ENCODE results near the gene DTYMK.

The DTYMK gene

DNA sequence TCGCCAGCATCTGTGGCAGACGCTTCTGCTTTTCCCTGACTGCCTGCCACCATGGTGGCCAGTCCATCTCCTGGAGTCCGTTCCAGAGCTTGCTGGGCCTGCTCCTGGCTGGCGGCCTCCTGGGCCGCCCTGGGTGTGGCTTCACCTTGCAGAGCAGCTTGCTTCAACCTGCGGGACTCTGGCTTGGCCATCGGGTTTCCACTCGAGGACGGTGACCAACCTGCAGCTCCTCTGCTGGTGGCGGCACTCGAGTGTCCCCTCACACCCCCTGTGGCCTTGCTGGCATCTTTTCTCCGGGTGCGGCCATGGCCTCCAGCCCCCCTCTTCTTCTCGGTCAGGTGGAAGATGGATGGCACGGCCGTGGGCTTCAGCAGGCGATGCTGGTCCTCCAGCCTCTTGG, 53.1 kb downstream of the DTYMK start:
- TF ChIP-seq, protein P1, sequence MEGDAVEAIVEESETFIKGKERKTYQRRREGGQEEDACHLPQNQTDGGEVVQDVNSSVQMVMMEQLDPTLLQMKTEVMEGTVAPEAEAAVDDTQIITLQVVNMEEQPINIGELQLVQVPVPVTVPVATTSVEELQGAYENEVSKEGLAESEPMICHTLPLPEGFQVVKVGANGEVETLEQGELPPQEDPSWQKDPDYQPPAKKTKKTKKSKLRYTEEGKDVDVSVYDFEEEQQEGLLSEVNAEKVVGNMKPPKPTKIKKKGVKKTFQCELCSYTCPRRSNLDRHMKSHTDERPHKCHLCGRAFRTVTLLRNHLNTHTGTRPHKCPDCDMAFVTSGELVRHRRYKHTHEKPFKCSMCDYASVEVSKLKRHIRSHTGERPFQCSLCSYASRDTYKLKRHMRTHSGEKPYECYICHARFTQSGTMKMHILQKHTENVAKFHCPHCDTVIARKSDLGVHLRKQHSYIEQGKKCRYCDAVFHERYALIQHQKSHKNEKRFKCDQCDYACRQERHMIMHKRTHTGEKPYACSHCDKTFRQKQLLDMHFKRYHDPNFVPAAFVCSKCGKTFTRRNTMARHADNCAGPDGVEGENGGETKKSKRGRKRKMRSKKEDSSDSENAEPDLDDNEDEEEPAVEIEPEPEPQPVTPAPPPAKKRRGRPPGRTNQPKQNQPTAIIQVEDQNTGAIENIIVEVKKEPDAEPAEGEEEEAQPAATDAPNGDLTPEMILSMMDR (IDR thresholded peaks at IDR 0.05; ENCODE audit: borderline replicate concordance, insufficient read depth, low read depth, low read length), result no peak

DNA sequence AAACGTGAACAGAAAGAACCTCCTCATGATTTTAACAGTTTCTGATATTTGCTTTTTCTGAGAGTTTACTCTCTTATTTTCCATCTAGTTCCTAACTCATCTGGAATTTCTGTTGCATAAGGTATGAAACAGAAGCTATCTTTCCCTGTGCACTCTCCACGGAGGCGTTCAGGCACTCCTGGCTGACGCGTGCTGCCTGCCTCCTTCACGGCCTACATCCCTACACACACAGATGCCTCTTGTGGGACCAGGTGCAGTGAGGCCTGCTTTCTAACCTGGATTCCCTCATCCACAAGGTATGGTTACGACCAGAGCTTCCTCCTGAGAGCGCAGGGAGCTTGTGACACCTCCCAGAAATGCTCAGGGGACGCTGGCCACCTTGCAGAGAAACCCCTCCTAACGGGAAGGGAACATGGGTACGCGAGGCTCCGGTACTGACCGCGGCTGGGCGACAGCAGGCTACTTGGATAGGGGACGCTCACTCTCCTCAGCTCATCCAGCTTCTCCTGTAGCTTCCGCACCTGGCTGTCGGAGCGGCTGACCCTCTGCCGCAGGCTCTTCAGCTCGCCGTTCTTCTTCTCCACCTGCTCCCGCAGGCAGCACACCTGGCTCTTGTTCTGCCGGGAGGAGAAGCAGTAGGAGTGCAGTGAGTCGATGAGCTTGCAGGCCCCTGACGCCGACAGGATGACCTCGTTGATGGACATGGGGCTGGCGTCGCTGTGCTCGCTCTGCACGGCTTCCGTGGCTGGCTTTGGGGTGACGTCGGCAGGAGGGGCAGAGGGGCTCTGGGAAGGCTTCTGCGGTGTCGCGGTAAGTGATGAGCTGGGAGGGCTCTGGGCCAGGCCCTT, 53.9 kb downstream of the DTYMK start:
- H3K4me3 ChIP-seq (ENCODE audit: low read depth, low read length), result no peak overlapping the region
- TF ChIP-seq, protein P1 (IDR thresholded peaks at IDR 0.05; ENCODE audit: borderline replicate concordance, insufficient read depth, low read depth, low read length), result no peak

More for the DNA sequence above, 53.1 kb downstream of the DTYMK start:
- H3K4me3 ChIP-seq (ENCODE audit: low read depth, low read length), result no peak overlapping the region

DNA sequence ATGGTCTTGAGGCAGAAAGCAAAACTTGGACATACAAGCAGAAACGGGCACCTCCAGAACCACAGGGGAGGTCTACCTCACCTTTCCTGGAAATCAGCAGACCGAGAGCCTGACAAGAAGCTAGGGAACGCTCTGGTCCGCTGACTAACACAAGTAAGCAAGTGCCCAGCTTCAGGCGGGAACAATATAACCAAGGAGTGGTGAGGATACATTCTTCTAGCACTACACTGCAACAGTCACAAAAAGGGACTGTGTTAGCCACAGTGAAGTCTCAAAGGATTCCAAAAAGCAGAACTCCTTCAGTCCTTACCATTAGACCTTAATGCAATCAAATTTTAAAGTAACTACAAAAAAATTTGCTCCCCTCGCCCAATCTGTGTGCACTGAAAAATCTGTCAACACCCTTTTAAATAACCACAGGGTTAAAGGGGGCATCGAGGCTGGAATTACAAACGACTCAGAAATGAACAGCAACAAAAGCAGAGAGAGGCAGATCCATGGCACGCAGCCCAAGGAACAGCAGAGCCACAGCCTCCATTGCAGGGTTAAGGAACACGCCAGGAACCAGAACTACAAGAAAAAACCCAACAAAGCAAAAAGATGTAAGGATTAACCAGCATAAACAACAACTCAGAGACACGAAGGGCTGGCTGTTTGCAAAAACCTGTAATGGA, 56.7 kb downstream of the DTYMK start:
- H3K4me3 ChIP-seq (ENCODE audit: low read depth, low read length), result no peak overlapping the region
- TF ChIP-seq, protein P1 (IDR thresholded peaks at IDR 0.05; ENCODE audit: borderline replicate concordance, insufficient read depth, low read depth, low read length), result no peak

DNA sequence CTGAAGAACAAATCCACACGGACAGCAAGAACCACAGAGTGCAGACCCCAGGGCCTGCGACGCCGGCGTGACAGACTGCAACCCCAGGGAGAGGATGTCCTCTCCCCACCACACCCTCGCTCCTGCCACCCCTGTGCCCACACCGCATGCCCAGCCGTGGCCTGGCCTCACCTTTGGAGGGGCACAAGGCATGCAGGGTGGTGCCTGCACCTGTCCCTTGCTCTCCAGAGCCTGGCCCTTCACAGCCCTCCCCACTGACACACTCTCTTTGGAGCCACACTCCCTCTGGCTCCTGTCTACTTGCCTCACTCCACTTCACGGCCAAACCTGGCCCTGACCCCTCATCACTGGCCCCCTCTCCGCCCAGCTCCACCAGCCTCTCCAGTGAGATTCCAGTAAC, 58.9 kb downstream of the DTYMK start:
- no peak overlapping the region for H3K4me3 ChIP-seq (ENCODE audit: low read depth, low read length)
- TF ChIP-seq, protein P1 (IDR thresholded peaks at IDR 0.05; ENCODE audit: borderline replicate concordance, insufficient read depth, low read depth, low read length), result no peak
